ENCODE data around the gene NEGR1.

NEGR1 gene

DNA sequence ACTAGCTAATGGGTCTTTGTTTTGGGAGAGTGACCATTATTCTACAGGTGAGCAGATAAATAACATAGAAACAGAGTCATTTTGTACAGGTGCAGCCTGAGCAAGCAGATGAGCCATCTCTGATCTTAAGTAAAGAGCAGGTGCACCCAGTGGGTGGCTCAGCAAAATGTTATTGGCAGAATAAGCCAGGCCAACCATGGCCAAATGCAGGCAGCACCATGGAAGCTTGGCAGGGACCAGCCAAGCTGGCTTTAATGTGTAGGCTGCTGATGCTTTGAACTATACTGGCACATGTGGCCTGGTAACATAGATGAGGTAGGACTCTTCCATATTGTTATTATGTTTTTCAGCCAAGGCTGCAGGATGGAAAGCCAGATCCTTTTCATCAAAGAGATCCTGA, 648.2 kb downstream of the NEGR1 start:
- no peak for DNase-seq (ENCODE audit: low read depth in 2 of 2)

DNA sequence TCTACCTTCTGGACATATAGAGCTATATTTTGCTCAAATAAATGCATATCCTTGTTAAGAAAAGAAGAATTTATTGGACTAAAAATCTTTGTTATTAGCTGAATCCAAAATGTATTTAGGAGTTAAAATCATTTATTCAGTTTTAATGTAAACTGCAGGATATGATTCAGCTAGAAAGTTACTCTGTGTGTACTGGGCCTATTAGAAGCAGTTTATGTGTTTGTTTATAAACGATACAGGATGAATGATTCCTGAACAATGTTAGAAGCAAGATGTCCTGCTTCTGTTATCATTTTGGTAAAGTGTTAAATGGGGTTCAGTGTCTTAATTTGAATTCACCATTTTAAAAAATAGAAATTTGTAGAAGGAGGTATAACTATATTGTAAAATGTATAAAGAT, 652.3 kb downstream of the NEGR1 start:
- no peak for DNase-seq (ENCODE audit: low read depth in 2 of 2)

DNA sequence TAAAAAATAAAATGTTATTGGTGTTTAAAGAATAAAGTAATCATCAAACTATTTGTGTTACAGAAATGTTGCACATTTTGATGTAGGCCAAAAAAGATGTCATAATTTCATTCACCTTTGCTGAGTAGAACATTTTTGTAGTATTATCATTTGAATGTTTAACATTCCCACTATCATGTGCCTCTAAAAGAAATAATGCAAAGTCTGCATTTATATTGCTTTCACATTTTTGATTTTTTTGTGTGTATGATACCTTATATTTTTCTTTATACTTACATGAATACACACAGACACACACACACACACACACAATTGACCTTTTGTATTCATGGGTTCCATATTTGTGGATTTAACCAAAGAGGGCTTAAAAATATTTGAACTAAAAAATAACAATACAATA, 657.3 kb downstream of the NEGR1 start:
- DNase-seq (ENCODE audit: low read depth in 2 of 2): no peak

DNA sequence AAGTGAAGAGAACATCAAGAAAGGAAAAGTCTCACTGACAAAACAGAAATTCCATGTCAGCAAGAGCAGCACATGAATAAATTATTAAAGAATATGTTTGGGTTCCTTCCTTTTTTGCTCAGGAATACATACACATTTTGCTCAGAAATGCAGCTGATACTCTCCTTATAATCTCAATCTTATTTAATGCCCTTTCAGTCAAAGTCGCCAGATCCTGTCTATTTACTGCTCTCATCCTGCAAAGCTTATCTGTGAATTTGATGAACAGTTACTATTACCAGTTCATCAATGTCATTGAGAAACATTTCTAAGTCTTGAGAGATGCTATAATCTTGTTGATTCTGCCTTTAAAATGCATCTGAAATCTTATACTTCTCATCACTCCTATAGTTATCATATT, 658.5 kb downstream of the NEGR1 start:
- no peak for DNase-seq (ENCODE audit: low read depth in 2 of 2)

DNA sequence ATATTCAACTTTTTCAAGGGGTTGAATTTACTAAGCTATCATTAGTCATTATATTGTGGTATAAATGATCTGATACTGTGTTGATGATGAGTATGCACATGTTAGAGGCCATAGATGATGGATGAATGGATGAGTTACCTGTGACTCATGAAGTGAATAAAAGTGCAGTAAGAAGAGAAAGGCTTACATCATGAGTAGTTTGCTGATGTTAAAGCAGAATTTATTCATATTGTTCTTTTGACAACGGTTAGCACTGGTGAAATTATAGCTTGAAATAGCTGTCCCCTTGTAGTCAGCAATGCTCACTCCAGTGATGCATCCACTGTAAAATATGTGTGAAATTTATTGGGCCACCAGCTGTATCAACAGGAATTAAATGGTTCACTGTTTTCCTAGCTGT, 660.6 kb downstream of the NEGR1 start:
- no peak for DNase-seq (ENCODE audit: low read depth in 2 of 2)

DNA sequence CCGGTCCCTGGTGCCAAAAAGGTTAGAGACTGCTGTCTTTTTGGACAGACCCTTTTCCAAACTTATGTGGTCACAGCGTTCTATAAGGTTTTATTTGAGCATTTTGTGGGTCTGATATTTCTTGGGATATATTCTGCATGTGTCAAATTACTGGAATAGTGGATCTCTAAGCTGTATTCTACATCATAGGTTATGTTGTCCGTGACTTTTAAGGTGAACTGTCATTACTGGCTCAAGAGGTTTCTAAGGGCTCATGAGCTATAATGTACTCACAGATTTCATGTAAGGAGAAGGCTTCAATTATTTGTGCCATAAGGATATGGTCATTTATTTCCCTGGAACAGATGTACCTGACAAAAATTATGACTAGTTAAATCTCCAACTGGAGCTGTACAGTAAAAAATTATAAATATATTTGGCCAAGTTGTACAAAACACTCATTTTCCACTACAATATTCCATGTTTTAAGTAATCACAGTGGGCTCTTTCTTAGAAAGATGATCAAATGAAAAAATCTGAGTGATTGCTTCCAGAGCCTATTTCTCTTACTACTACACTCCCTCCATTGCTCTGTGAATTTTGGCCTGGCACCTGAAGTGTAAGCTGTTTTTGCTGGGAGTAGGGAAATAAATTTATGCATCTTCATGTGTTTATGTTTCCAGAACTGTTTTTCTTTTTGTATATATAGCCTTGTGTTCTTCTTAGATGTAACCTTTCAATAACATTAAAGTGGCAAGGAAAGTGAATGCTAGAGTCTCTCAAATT, 663.4 kb downstream of the NEGR1 start:
- DNase-seq (ENCODE audit: low read depth in 2 of 2): no peak

DNA sequence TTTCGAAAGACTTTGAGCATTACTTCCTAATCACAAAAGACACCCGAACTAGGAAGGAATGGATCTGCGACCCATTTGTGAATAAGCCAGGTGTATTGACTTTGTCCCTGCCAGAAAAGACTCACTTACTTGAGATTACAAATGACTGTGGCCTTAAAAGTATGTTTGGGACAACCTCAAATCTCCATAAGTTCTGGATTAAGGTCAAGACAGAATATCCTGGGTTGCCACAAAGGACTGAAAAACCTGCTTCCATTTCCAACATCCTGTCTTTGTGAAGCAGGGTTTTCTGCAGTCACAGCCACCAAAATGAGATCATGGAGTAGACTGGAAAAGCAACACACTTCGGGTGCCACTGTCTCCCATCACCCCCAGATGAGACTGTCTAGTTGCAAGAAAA, 664.1 kb downstream of the NEGR1 start:
- DNase-seq (ENCODE audit: low read depth in 2 of 2): no peak

DNA sequence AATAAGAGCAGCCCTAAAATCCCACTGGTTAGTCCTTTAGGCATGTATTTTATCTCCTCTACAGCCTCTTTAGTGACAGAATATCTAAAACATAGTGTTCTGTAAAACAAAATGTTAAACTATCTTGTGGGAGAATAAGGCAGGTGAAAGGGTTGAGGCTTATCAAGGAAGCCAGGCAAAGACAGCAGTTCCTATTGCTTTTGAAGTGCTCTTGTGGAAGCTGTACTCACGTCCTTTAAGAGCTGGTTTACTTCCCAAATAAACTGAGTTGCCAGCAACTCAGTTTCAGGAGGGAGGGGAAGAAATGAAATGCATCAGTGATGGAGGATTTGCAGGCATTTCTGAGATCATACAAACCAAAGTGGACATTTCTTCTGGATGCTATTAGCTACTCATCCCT, 671.9 kb downstream of the NEGR1 start:
- DNase-seq (ENCODE audit: low read depth in 2 of 2): no peak

DNA sequence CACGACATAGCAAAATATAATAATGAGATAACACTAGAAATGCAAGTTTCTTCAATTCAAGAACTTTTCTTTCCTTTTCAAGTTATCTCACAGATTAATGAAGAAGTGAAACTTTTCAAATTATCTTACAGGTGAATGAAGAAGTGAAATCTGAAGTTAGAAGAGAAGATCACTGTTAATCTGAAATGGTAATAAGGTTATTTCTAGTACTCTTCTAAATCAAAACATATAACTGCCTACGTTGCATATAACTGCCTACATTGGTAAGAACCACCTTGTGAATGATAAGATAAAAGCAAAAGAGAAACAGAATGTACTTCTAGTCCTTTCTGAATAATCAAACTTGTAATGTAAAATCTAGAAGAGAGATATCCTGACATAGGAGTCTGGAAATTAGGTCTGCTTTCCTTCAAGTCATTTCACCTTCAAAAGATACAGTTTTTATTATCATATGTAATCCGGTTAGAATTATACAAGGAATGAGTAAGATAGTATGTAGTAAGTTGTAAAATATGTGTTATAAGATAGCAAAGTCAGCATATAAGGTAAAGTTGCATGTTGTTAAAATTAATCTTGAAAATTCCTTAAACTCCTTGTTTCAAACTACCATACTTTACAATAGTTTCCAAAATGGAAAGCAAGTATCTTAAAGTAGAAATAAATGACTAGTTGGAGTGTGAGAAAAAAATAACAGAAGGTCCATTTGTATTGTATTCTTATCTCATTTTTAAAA, 679.1 kb downstream of the NEGR1 start:
- no peak for DNase-seq (ENCODE audit: low read depth in 2 of 2)

DNA sequence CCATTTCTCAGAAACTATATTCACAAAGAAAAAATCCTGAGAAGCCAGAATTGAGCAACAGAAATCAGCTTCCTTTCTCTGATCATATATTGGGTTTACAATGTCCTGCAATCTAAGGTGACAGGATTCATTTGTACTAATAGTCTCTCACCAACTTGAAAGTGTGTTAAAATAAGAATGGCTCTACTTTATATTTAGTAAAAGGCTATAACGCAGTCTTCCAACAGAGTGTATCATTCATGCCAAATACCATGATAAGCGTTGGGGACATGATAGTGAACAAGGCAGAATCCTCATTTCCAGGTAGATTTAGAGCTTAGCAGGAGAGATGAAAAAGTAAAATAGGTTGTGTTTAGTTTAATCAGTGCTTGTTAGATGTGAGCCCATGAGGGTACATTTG, 682.3 kb downstream of the NEGR1 start:
- DNase-seq (ENCODE audit: low read depth in 2 of 2): no peak

DNA sequence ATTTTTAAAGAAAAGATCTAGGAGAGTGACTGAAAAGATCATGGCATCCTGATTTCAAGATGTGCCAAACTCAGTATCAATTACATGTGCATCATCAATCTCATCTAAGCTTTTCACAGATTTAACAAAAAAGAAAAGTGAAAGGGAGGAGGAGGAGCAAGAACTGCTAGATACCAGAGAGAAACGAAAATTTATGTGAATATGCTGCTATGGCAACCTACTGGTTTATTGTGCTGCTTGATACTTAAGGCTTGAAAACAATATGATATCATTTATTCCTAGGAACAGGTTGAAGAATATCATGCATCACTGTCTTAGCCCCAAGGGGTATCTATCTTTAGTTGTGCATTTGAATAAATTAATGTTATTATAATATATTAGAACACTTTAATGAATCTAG, 683.0 kb downstream of the NEGR1 start:
- no peak for DNase-seq (ENCODE audit: low read depth in 2 of 2)

DNA sequence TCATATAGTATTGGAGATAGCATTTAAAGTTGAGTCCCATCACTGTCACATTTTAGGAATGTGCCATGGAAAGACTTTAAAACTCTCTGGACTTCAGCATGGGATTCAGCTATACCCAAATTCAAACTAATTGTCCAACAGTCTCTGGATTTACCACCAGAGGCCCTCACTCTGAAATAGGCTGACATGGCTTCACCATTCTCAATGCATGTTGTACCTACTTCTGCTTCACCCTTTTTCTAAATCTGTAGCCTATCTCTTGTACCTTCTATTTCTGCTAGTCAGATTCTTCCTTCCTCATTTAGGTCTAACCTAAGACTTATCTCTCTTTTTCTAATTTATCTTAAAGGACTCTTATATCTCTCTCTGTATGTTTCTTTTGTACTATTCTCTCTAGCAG, 688.8 kb downstream of the NEGR1 start:
- DNase-seq (ENCODE audit: low read depth in 2 of 2): no peak

DNA sequence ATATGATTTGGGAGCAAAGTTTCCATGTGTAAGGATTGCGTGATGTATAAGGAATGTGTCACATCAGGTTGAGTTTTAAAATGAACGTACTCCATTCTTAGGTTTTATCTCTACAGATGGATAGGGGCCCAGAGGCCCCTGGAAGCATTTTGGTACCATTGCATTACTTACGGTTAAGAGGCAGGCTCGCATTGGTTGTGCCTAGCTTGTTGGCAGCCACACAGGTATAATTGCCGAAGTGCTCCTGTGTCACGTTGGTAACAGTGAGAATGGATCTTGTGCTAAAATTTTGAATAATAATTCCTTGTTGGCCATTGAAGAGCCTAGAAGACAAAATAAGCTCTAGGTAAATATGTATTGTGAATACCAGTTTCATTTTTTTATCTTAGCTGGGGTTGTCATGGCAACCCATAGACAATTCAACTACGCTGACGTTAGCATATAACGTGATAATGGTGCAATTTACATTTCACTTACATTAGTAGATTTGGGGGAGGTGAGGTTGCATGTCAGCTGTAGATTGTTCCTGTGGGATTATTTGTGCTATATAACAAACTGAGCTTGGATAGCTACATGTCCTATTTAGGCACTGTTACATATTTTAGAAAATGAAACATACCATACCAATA, 689.6 kb downstream of the NEGR1 start:
- no peak for DNase-seq (ENCODE audit: low read depth in 2 of 2)

DNA sequence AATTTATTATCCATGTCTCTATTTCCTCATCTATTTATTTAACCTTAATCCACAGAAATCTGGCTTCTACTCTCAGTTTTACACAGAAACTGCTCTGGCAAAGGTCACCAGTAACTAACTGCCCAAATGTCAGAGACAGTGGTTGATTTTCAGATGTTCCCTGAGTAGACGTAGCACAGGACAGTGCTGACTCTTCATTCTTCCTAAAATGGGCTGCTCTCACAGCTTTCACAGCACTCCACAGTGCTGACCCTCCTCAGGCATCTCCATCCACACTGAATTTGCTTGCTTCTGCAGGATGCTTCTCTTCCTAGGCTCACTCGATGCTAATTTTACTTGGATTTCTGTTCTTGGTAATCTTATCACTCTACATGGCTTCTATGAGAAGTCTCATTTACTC, 693.3 kb downstream of the NEGR1 start:
- DNase-seq (ENCODE audit: low read depth in 2 of 2): no peak

DNA sequence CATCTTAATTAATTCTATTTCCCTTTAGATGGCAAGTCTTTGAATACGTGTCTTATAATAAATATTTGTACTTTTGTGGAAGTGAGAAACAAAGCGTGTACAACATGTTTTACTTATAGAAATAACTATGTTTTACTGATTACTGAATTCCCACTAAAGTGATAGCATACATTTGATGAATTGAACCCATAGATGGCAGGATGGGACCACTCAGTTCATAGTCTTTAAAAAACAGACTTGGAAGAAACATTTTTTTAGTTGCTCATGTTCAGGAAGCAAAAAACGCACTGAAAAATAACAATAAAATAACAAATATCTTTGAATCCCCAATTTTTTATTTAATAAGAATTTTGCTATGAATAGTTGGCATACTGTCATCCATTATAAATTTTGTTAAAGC, 694.4 kb downstream of the NEGR1 start:
- DNase-seq (ENCODE audit: low read depth in 2 of 2): no peak

DNA sequence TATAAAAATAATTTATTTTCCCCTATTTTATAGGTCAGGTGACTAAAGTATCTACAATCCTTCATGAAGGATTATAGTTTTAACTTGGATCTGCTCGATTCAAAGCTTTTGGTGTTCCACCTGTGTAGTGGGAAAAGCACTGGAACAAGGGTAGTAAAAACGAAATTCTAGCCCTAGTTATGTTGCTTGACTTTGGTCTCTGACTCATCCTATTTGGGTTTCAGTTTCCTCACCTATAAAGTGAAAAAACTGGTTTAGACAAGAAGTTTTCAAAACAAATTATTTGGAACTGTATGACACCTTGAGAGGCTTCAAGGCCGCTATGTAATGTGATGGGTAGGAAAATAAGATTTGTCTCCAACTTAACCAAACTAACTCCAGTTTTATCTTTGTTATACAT, 696.3 kb downstream of the NEGR1 start:
- DNase-seq (ENCODE audit: low read depth in 2 of 2): no peak

DNA sequence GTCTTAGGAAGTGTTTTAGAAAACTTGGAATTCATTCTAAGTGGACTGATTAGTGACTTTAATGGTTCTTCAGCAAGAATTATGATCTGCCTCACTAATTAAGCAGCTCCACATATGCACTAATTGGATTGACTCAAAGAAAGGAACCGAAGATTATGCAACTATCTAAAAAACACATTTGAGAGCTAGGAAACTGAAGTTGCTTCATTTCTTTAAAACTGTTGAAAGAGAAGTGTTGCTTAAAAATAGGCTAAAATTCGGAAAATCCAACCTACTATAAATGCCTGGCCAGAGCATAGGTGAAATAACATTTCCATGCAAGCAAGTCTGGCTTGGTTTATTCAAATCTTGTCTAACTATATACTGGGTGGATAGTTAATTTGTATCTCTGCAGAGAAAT, 698.6 kb downstream of the NEGR1 start:
- no peak for DNase-seq (ENCODE audit: low read depth in 2 of 2)

DNA sequence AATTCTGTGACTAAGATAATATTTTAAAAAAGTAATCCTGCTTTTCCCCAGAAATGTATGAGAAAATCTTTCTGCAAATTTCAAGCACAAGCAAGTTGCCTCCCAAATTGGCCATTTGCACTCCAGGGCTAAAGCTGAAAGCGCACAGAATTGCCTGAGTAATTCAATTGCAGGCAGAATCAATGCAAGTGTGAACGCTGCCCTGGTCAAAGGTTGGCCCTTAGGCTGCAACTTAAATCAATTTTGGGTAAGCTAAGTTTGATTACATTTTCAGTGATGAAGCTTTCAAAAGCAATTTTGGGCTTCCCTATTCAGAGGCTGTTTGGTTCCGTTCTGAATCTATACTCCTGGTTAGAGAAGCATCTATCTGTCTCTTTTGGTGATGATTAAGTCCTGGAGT, 699.7 kb downstream of the NEGR1 start:
- no peak for DNase-seq (ENCODE audit: low read depth in 2 of 2)

DNA sequence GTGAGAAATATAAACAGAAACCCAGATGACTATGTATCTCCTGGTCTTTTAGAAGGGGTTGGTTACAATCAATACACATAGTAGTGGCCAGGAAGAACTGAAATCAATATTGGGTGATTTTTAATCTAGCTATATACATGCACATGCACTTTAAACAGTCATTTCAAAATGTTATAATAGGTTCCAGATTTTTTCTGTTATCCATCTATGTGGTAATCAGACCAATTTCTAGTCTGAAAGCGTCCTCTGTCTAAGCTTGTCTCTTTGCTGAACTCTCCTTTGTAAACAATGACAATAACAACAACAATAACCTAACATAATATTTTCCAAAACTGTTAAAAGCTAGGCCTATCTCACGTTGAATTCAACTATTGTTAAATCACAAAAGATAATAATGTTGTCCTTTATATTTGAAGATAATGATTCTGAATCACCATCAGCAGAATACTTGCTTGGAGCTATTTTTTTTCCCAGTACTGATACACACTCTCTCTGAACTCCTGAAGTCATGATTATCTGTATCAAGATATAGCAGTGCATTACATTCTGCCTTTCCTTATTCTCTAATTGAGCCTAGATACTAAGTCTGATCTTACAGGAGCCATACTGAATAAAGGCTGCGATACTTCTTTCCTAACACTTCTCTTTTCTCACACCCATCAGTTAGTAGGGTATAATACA, 704.7 kb downstream of the NEGR1 start:
- no peak for DNase-seq (ENCODE audit: low read depth in 2 of 2)

DNA sequence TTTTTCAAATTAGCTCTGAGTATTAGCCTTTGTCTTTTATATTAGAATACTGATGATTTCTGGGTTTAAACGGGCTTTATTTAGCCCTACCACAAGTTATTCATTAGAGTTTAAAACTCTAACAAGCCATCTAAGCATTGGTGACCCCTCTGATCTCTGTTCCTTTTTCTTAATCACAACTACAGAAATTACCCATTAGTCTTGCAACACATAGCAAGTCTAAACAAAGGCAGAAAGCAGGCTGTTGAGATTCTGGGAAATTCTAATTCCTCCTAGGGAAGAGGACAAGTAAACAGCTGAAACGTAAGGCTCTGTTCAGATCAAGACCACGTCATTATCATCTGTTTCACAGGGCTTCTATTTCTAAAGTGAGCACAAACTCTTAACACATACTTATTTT, 710.3 kb downstream of the NEGR1 start:
- no peak for DNase-seq (ENCODE audit: low read depth in 2 of 2)

DNA sequence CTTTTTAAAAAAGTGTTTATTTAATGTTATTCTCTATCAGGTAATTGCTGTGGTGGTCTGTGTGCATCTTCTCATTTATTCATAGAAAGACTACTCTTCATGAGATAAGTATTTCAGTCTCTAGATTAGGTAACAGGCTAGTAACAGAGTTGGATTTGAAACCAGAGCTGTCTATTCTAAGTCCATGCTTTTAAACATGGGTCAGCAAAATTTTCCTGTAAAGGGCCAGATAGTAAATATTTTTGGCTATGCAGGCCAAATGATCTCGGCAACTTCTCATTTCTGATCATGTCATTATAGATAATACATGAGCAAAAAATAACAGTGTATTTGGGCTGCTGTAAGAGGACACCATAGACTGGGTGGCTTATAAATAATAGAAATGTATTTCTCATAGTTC, 715.9 kb downstream of the NEGR1 start:
- DNase-seq (ENCODE audit: low read depth in 2 of 2): no peak

DNA sequence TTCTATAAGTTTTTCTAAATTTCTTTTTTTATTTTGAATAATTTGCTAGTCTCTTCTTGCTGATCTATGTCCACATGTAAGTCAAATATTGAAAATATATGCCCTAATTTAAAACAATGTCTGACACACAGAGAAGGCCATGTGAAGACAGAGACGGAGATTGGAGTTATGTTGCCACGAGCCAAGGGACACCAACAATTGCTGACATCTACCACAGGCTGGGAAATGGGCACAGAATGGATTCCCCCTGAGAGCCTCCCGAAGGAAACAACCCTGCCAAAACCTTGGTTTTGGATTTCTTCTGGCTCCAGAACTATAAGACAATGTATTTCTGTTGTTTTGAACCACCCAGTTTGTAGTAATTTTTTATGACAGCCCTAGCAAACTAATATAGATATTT, 716.5 kb downstream of the NEGR1 start:
- DNase-seq (ENCODE audit: low read depth in 2 of 2): no peak

DNA sequence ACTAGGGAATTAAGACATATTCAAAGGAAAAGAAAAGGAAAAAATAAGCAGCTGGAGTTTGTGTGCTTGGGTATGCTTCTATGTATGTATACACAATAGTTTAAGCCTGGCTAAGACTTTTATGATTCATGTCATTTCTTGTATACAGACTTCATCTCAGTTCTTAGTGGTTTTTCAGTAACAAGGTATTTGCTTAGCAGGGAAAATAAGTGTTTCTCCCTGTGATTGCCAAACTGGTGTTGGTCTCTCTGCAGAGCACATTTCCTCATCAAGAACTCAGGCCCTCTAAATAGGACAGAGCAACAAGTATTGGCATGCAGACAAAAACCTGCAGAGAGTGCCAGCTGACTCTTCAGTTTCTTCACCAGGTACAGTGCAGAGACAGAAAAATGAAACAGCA, 717.1 kb downstream of the NEGR1 start:
- no peak for DNase-seq (ENCODE audit: low read depth in 2 of 2)
